Nucleus accumbens (tissue), 56 donors: Measurements from ENCODE around the gene A4GALT.
"Not testable (repeated sequence)": the region's sequence is repeated elsewhere in the genome, so short reads cannot be mapped to it uniquely, and the experiment has no call there.

Experiments
- DNase-seq, 56 donors: peaks; one replicate each; lab custom pipeline; 2025; lab: John Stamatoyannopoulos, UW

A4GALT gene, protein sequence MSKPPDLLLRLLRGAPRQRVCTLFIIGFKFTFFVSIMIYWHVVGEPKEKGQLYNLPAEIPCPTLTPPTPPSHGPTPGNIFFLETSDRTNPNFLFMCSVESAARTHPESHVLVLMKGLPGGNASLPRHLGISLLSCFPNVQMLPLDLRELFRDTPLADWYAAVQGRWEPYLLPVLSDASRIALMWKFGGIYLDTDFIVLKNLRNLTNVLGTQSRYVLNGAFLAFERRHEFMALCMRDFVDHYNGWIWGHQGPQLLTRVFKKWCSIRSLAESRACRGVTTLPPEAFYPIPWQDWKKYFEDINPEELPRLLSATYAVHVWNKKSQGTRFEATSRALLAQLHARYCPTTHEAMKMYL

GRCh38 chr22:42720263-42721044 is at the start of gene A4GALT:
Gene A4GALT (minus strand): TSS chr22:42720870. CDS start chr22:42693951, 26,919 bp downstream.
- no peak for DNase-seq

DNA sequence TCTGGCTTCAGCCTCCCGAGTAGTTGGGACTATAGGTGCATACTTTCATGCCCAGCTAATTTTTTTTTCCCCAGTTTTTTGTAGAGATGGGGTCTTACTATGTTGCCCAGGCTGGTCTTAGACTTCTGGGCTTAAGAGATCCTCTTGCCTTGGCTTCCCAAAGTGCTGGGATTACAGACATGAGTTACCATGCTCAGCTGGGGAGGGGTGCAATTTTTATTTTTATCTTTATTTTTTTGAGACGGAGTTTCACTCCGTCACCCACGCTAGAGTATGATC is 49.7 kb upstream of the A4GALT start:
- no peak for DNase-seq

DNA sequence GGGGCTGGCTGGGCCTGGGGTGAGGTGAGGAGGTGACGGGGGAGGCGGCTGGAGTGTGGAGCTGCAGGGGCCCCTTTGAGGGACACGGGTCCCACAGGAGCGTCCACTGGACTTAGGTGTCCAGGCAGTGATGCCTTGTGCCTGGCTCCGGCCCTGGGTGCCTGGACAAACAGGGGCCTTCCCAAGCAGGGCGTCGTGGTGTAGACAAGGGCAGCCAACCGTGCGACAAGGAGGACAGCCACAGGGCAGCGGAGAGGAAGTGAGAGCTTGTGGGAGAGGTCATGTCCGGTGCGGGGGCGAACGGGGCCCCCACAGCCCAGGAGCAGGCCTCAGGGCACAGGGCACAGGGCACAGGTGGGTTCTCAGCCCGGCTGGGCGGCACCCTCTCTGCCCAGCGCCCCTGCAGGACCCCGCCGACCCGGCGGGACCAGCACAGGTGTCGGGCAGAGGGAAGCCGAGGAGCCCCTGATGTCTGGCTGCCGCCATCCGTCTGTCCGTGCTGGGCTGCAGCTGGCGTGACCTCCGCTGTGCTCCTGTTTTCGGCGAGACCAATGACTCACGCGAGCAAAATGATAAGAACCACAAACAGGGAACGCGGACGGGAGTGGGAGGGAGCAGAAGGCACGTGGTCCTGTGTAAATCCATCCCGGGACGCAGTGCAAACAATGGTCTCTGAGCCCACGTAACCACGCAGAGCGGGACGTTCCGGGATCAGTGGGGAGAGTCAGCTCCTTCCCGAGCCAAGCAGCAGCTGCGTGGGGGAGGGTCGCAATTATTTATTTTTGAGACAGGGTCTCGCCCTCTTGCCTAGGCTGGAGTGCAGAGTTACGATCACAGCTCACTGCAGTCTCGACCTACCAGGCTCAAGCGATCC is 49.1 kb upstream of the A4GALT start:
- no peak for DNase-seq

- no peak for DNase-seq
Observed at GRCh38 chr22:42769238-42769573, 48.5 kb upstream of the A4GALT start.

- no peak for DNase-seq
Observed at GRCh38 chr22:42768385-42769035, 47.8 kb upstream of the A4GALT start.

GRCh38 chr22:42766860-42767259 is 46.2 kb upstream of the A4GALT start:
- no peak for DNase-seq

- DNase-seq: no peak
Observed at GRCh38 chr22:42764895-42765363, 44.3 kb upstream of the A4GALT start.

- DNase-seq: peak in 21 of 56 donors; percentile 2 to 63 (median 22)
Observed at GRCh38 chr22:42763965-42764480, 43.4 kb upstream of the A4GALT start.

- no peak for DNase-seq
Observed at GRCh38 chr22:42760806-42761565, 40.3 kb upstream of the A4GALT start.

DNA sequence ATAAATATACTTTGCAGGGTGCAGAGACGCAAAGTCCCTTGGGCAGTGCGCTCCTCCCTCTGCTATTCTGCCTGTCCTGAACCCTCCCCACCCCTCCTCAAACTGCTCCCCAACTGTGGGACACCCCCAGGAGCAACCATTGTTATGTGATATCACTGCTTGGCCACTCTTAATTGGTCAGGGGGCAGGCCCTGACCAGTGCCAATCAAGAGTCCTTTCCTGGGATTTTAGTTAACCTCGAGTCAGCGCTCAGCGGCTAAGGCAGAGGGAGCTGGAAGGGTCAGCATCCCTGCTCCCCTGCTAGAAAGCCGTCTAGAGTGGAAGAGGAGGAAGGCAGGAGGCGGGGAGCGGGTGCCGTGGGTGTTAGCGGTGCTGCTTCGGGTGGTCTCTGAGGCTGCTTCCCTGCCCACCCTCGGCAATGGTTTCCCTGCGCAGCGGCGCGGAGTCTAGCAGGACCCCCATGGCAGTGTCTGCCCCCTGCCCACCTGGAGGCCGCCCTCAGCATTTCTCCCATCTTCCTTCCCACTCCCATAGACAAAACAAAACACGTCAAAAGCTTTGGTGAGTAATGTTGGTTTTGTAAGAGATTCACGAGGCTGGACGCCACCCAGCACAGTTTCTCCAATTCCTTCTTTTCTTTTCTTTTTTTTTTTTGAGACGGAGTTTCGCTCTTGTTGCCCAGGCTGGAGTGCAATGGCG is 38.4 kb upstream of the A4GALT start:
- DNase-seq: no peak

DNA sequence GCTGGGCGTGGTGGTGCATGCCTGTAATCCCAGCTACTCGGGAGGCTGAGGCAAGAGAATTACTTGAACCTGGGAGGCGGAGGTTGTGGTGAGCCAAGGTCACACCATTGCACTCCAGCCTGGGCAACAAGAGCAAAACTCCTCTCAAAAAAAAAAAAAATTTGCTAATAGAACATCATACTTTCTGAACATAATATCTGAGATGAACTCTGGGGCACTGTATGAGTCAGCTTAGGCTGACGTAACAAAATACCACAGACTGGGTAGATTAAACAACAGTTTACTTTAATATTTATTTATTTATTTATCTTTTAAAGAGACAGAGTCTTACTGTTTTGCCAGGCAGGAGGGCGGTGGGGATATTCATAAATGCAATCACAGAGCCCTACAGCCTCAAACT is 34.9 kb upstream of the A4GALT start:
- DNase-seq: not testable (repeated sequence)

- DNase-seq: not testable (repeated sequence)
Observed at GRCh38 chr22:42755121-42755520, 34.5 kb upstream of the A4GALT start.

DNA sequence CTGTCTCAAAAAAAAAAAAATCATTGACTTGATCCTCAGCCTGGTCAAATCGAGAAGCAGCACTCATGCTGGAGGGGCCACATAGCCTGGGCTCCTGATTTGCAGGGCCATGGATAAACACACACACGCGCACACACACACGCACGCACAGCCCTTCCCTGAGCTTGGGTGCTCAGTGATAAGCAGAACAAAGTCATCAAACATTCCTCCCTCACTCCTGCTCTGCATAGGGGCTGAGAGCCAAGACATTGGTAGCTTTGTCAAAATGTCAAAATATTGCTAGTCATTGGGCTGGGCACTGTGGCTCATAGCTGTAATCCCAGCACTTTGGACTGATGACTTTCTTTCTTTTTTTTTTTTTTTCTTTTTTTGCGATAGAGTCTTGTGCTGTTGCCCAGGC is 34.0 kb upstream of the A4GALT start:
- no peak for DNase-seq

DNA sequence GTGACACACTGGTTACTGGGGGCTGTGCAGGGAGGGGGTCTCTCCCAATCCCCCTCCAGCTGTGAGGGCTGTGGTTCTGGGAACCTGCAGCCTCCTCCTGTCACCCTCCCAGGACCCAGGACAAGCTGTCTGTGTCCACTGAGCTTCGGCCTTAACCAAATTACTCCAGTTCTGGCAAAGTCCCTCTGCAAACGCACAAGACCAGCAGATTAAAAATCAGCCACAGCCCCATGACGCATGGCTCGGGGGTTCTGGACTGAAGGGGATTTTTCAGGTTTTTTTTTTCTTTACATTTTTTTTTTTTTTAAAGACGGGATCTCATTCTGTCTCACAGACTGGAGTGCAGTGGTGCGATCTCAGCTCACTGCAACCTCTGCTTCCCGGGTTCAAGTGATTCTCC is 32.2 kb upstream of the A4GALT start:
- DNase-seq: no peak

- no peak for DNase-seq
Observed at GRCh38 chr22:42752230-42752746, 31.6 kb upstream of the A4GALT start.

- DNase-seq: not testable (repeated sequence)
Observed at GRCh38 chr22:42750421-42750820, 29.8 kb upstream of the A4GALT start.

DNA sequence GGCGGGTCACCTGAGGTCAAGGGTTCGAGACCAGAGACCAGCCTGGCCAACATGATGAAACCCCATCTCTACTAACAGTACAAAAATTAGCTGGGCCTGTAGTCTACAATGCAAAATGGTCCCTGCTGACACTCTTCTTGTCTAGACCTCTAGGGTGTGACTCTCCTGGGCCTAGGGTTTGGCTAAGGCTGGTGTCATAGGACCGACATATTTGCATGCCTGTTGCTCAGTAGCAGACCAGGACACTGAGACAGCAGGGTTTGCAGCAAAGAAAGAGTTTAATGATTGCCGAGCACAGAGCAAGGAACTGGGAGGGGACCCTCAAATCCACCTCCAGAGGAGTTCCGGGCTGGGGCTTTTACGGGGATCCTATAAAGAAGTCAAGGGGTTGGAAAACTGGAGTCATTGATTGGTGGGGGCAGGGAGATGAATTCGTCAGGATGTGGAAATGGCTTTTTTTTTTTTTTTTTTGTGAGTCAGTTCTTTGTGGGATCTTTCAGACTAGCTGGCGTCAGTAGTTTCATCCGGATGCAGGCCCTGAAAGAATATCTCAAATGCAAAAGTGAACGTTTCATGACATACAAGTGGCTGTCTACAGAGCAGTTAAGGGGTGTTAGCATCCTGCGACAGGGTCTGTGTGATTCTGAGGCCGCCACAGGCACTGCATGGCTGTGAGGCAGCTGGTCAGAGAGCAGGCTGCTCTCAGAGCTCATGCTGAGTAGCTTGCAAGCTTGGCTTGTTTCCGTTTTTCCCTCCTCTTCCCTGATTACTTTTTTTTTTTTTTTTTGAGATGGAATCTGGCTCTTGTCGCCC is 27.2 kb upstream of the A4GALT start:
- no peak for DNase-seq

DNA sequence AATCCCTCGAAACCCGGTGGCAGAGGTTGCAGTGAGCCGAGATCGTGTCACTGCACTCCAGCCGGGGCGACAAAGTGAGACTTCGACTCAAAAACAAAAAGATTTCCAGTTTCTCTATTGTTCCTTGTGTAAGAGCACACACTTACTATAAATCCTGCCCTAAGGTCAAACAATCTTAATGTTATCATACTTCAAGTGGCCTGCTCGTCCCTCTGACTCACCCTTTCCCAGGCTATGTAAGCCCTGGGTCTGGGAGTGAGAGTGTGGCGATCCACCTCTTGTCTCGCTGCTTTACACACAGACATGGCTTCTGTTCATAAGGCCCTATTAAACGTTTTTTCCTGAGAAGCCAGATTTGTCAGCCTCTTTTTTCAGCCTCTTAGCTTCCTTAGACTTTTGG is 24.4 kb upstream of the A4GALT start:
- DNase-seq: no peak
